Measurements from ENCODE around the gene LEP. TPM values are rescaled to one million over a fixed set of nuclear protein-coding genes. Genes with fewer than 3 reads are reported as not detected.
"Not testable (repeated sequence)": the region's sequence is repeated elsewhere in the genome, so short reads cannot be mapped to it uniquely, and the experiment has no call there.

LEP gene
- total RNA-seq, 1 donor from 2014 or later, result not detected

DNA sequence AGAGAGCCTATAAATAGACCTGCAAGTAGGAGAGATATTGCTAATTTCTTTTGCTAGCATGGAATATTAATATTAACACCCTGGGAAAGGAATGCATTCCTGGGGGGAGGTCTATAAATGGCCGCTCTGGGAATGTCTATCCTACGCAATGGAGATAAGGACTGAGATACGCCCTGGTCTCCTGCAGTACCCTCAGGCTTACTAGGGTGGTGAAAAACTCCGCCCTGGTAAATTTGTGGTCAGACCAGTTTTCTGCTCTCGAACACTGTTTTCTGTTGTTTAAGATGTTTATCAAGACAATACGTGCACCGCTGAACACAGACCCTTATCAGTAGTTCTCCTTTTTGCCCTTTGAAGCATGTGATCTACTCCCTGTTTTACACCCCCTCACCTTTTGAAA, 1.9 kb upstream of the LEP start:
- H3K9me3 Mint-ChIP-seq, result peaks cover 17% of the 10 kb centered on the region
- H3K27me3 Mint-ChIP-seq (ENCODE audit: low read depth); H3K36me3 Mint-ChIP-seq (ENCODE audit: low read depth); H3K4me3 Mint-ChIP-seq (ENCODE audit: low read depth); DNase-seq (ENCODE audit: low spot score); H3K27ac Mint-ChIP-seq; H3K4me1 Mint-ChIP-seq (ENCODE audit: low read depth); intact Hi-C loops (cut with micrococcal nuclease): not testable (repeated sequence)

DNA sequence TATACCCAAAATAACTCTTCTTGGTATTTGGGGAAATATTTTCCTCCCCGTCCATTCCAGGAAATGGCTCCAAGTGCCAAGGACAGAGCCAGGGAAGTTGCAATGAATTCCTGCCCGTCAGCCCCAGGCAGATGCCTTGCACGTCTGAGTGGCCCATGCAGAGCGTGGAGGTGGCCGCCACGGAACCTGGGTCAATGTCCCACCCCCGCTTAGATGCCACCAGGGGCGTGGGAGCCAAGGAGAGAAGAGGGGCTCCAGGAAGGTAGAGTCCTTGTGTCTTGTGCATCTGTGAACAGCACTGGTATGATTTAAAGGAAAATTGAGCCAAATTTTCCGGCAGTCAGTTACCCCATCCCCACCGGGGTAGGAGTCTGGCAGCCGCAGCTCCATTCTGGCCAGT, 1.6 kb downstream of the LEP start:
- no peaks in the 10 kb centered on the region for H3K4me1 Mint-ChIP-seq (ENCODE audit: low read depth)
- peaks cover 6% of the 10 kb centered on the region for H3K27me3 Mint-ChIP-seq (ENCODE audit: low read depth)
- H3K4me3 Mint-ChIP-seq (ENCODE audit: low read depth), result no peak overlapping the region
- H3K9me3 Mint-ChIP-seq, result peaks cover 17% of the 10 kb centered on the region
- intact Hi-C loops (cut with micrococcal nuclease), result no loop called here
- DNase-seq (ENCODE audit: low spot score), result no peak
- no peak overlapping the region for H3K27ac Mint-ChIP-seq
- peaks cover 7% of the 10 kb centered on the region for H3K36me3 Mint-ChIP-seq (ENCODE audit: low read depth)

DNA sequence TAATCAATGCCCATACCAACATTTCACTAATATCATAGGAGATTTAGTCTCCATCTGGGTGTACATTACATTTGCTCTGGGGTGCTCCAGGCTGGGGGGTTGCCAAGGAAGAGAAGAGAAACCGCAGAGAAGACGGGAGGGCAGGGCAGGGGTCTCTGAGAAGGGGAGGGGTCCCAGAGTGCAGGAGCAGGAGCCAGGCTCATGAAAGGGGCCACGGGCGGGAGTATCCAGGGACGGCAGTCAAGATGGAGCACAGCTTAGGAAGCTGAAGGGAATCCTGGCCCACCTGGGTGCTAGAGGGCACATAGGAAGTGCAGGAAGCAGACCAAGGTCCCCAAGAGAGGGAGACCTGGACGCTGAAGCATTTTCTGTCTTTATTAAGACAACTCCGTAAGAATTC, 2.2 kb downstream of the LEP start:
- peaks cover 13% of the 10 kb centered on the region for H3K9me3 Mint-ChIP-seq
- H3K27me3 Mint-ChIP-seq (ENCODE audit: low read depth), result peaks cover 6% of the 10 kb centered on the region
- no peaks in the 10 kb centered on the region for H3K4me1 Mint-ChIP-seq (ENCODE audit: low read depth)
- DNase-seq (ENCODE audit: low spot score), result no peak
- no peak overlapping the region for H3K27ac Mint-ChIP-seq
- peaks cover 3% of the 10 kb centered on the region for H3K36me3 Mint-ChIP-seq (ENCODE audit: low read depth)
- intact Hi-C loops (cut with micrococcal nuclease), result no loop called here
- no peak overlapping the region for H3K4me3 Mint-ChIP-seq (ENCODE audit: low read depth)

DNA sequence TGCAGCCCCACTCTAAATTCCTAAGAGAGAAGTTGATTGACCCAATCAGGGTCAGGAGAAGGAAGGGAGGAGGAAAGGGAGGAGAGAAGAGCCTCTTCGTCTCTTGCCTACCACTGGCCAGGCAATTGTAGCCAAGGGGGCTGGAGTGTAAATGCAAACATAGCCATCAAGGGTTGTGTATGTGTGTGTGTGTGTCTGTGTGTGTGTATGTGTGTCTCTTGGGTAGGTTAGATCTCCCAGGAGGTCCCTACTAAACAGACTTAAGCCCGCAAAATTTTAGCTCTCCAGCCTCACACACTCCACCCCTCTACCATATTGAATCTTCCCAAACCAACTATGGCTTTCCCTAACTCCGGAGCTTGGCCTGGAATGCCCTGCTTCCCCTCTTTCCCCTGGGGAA, 3.8 kb downstream of the LEP start:
- H3K9me3 Mint-ChIP-seq, result no peaks in the 10 kb centered on the region
- intact Hi-C loops (cut with micrococcal nuclease), result no loop called here
- H3K36me3 Mint-ChIP-seq (ENCODE audit: low read depth), result no peaks in the 10 kb centered on the region
- no peak overlapping the region for H3K4me3 Mint-ChIP-seq (ENCODE audit: low read depth)
- no peak for DNase-seq (ENCODE audit: low spot score)
- H3K27me3 Mint-ChIP-seq (ENCODE audit: low read depth), result peaks cover 9% of the 10 kb centered on the region
- no peak overlapping the region for H3K27ac Mint-ChIP-seq
- H3K4me1 Mint-ChIP-seq (ENCODE audit: low read depth), result no peaks in the 10 kb centered on the region

DNA sequence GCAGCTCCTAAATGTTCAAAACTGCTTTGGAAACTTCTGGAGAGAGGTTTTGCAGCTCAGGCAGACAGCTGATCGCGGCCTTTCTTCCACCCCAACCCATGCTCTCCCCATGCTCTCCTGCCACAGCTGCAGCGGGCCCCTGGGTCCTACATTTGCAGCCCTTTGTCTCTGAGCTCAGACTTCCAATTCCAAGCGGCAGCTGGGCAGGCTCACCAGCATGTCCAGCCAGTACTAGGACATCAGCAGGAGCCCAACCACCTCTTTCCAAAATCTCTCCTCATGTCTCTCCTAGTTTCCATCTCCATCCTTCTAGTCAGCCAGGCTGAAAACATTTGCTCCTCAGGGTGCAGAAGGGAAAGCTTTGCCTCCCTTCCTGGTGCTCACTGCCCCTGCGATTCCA, 6.0 kb downstream of the LEP start:
- no peaks in the 10 kb centered on the region for H3K9me3 Mint-ChIP-seq
- no peaks in the 10 kb centered on the region for H3K36me3 Mint-ChIP-seq (ENCODE audit: low read depth)
- H3K4me1 Mint-ChIP-seq (ENCODE audit: low read depth), result no peaks in the 10 kb centered on the region
- peaks cover 6% of the 10 kb centered on the region for H3K27me3 Mint-ChIP-seq (ENCODE audit: low read depth)
- no peak overlapping the region for H3K4me3 Mint-ChIP-seq (ENCODE audit: low read depth)
- DNase-seq (ENCODE audit: low spot score), result no peak
- intact Hi-C loops (cut with micrococcal nuclease), result no loop called here
- no peak overlapping the region for H3K27ac Mint-ChIP-seq

DNA sequence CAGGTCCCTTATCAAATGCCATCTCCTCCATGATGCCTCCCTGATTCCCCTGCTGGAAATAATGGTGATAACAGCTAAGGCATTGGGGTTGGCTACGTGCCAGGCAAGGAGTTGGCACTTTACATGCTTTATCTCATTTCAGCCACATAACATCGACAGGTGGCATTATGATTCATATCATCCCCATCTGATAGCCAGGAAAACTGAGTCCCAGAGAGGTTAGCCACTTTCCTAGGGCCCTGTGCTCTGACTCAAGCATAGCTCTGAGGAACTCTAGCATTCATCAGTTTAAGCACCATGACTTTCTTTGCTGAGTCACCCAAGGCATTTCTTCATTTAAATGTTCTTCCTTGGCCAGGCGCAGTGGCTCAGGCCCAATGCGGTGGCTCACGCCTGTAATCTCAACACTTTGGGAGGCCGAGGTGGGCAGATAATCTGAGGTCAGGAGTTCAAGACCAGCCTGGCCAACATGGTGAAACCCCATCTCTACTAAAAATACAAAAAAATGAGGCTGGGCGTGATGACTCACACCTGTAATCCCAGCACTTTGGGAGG, 6.6 kb downstream of the LEP start:
- Mint-ChIP-seq H3K4me1 (ENCODE audit: low read depth) (no peaks in the 10 kb centered on the region), H3K27me3 (ENCODE audit: low read depth) (peaks cover 4% of the 10 kb centered on the region), H3K36me3 (ENCODE audit: low read depth) (no peaks in the 10 kb centered on the region), H3K4me3 (ENCODE audit: low read depth) (no peak overlapping the region), H3K9me3 (no peaks in the 10 kb centered on the region), H3K27ac (no peak overlapping the region)
- no peak for DNase-seq (ENCODE audit: low spot score)
- intact Hi-C loops (cut with micrococcal nuclease), result no loop called here

DNA sequence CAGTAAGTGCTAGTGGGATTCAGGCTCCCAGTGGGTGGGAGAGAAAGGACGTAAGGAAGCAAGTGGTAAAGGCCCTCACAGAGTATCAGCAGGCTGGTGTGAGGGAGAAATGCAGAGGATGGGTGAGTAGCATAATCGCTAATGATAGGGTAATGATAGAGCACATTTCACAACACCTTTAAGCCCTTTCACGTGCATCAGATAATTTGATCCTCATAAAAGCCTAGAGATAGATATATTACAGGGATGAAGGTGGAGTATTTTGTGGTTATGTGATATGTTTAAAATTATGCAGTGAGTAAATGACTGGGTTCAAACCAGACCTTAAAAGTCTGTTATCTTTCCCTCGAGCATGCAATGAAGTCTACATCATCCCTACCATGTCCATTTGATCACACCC, 10.3 kb downstream of the LEP start:
- Mint-ChIP-seq H3K9me3 (no peaks in the 10 kb centered on the region), H3K27me3 (ENCODE audit: low read depth) (peaks cover 3% of the 10 kb centered on the region), H3K4me1 (ENCODE audit: low read depth) (no peaks in the 10 kb centered on the region), H3K36me3 (ENCODE audit: low read depth) (no peaks in the 10 kb centered on the region), H3K27ac (no peak overlapping the region), H3K4me3 (ENCODE audit: low read depth) (no peak overlapping the region)
- DNase-seq (ENCODE audit: low spot score), result no peak
- intact Hi-C loops (cut with micrococcal nuclease), result no loop called here

DNA sequence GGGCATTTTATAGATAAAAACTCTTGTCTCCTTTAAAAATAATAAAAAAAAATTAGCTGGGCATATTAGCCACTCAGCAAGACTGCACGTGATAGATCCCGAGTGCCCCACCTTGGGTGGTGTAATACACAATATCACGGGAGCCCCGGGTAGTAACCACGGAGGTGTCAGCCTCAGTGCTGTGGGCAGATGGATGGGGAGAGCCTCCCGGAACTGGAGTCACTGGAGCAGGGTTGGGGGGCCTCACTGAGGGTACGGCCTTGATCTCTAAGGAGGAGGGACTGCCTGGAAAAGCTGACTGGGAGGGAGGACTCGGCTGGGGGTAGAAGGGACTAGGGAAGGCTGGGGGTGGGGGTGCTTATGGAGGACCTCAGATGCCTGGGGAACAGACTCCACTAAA, 12.6 kb downstream of the LEP start:
- no peaks in the 10 kb centered on the region for H3K36me3 Mint-ChIP-seq (ENCODE audit: low read depth)
- peaks cover 6% of the 10 kb centered on the region for H3K27me3 Mint-ChIP-seq (ENCODE audit: low read depth)
- no peaks in the 10 kb centered on the region for H3K4me1 Mint-ChIP-seq (ENCODE audit: low read depth)
- H3K4me3 Mint-ChIP-seq (ENCODE audit: low read depth), result no peak overlapping the region
- DNase-seq (ENCODE audit: low spot score), result no peak
- no peak overlapping the region for H3K27ac Mint-ChIP-seq
- intact Hi-C loops (cut with micrococcal nuclease), result no loop called here
- no peaks in the 10 kb centered on the region for H3K9me3 Mint-ChIP-seq

DNA sequence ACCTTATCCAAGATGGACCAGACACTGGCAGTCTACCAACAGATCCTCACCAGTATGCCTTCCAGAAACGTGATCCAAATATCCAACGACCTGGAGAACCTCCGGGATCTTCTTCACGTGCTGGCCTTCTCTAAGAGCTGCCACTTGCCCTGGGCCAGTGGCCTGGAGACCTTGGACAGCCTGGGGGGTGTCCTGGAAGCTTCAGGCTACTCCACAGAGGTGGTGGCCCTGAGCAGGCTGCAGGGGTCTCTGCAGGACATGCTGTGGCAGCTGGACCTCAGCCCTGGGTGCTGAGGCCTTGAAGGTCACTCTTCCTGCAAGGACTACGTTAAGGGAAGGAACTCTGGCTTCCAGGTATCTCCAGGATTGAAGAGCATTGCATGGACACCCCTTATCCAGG, 13.4 kb downstream of the LEP start:
- peaks cover 4% of the 10 kb centered on the region for H3K27me3 Mint-ChIP-seq (ENCODE audit: low read depth)
- H3K27ac Mint-ChIP-seq, result no peak overlapping the region
- no peak for DNase-seq (ENCODE audit: low spot score)
- intact Hi-C loops (cut with micrococcal nuclease), result no loop called here
- H3K4me3 Mint-ChIP-seq (ENCODE audit: low read depth), result no peak overlapping the region
- H3K4me1 Mint-ChIP-seq (ENCODE audit: low read depth), result no peaks in the 10 kb centered on the region
- no peaks in the 10 kb centered on the region for H3K36me3 Mint-ChIP-seq (ENCODE audit: low read depth)
- no peaks in the 10 kb centered on the region for H3K9me3 Mint-ChIP-seq

DNA sequence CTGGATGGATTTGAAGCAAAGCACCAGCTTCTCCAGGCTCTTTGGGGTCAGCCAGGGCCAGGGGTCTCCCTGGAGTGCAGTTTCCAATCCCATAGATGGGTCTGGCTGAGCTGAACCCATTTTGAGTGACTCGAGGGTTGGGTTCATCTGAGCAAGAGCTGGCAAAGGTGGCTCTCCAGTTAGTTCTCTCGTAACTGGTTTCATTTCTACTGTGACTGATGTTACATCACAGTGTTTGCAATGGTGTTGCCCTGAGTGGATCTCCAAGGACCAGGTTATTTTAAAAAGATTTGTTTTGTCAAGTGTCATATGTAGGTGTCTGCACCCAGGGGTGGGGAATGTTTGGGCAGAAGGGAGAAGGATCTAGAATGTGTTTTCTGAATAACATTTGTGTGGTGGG, 14.2 kb downstream of the LEP start:
- Mint-ChIP-seq H3K36me3 (ENCODE audit: low read depth) (no peaks in the 10 kb centered on the region), H3K9me3 (no peaks in the 10 kb centered on the region), H3K4me3 (ENCODE audit: low read depth) (no peak overlapping the region), H3K27me3 (ENCODE audit: low read depth) (peaks cover 4% of the 10 kb centered on the region), H3K4me1 (ENCODE audit: low read depth) (no peaks in the 10 kb centered on the region), H3K27ac (no peak overlapping the region)
- intact Hi-C loops (cut with micrococcal nuclease), result no loop called here
- DNase-seq (ENCODE audit: low spot score), result no peak

DNA sequence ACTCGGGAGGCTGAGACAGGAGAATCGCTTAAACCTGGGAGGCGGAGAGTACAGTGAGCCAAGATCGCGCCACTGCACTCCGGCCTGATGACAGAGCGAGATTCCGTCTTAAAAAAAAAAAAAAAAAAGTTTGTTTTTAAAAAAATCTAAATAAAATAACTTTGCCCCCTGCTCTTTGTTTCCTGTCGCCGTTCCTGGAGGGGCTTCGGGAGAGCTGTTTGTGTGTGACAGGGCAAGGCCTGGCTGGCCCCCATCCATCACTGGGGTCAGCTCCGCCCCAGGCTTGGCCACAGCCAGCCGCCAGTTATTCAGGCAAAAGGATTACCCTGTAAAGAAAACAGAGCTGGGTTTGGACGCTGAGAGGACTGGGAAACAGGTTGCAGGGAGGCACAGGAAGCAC, 16.4 kb downstream of the LEP start:
- intact Hi-C loops (cut with micrococcal nuclease), result no loop called here
- Mint-ChIP-seq H3K4me3 (ENCODE audit: low read depth) (no peak overlapping the region), H3K4me1 (ENCODE audit: low read depth) (no peaks in the 10 kb centered on the region), H3K36me3 (ENCODE audit: low read depth) (no peaks in the 10 kb centered on the region), H3K27me3 (ENCODE audit: low read depth) (peaks cover 4% of the 10 kb centered on the region), H3K27ac (no peak overlapping the region), H3K9me3 (no peaks in the 10 kb centered on the region)
- DNase-seq (ENCODE audit: low spot score), result no peak

DNA sequence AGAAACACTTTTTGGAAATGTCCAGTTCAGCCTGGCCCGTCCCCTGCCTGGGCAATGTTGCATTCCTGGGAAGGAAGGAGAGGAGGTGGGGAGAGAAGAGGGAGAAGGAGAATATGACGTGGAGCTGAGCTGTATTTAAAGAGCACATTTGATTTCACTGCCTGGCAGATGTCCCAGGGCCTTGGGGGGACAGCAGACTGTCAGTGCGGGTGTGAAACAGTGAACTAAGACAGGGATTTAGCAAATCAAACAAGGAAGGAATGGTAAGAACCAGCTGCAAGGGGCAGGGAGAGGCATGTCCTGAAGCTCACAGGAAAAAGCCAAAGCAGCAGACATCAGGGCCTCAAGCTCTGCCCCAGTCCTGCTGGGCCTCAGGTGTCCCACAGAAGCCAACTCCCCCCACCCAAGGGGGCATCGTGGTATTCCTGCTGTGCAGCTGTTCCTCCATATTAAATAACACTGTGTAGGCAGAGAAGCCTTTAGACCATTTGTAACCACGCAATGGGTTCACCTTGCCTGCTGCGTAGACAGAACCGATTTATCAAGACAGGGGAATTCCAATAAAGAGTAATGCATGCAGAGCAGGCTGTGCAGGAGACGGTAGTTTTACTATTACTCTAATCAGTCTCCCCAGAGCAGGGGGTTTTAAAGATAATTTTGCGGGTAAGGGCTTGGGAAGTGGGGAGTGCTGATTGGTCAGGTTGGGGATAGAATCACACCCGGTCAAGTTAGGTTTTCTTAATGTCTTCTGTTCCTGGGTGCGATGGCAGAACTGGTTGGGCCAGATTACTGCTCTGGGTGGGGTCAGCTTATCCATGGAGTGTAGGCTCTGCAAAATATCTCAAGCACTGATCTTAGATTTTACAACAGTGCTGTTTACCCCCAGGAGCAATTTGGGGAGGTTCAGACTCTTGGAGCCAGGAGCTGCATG, 18.3 kb downstream of the LEP start:
- H3K4me3 Mint-ChIP-seq (ENCODE audit: low read depth), result no peak overlapping the region
- no peaks in the 10 kb centered on the region for H3K36me3 Mint-ChIP-seq (ENCODE audit: low read depth)
- H3K9me3 Mint-ChIP-seq, result no peaks in the 10 kb centered on the region

DNA sequence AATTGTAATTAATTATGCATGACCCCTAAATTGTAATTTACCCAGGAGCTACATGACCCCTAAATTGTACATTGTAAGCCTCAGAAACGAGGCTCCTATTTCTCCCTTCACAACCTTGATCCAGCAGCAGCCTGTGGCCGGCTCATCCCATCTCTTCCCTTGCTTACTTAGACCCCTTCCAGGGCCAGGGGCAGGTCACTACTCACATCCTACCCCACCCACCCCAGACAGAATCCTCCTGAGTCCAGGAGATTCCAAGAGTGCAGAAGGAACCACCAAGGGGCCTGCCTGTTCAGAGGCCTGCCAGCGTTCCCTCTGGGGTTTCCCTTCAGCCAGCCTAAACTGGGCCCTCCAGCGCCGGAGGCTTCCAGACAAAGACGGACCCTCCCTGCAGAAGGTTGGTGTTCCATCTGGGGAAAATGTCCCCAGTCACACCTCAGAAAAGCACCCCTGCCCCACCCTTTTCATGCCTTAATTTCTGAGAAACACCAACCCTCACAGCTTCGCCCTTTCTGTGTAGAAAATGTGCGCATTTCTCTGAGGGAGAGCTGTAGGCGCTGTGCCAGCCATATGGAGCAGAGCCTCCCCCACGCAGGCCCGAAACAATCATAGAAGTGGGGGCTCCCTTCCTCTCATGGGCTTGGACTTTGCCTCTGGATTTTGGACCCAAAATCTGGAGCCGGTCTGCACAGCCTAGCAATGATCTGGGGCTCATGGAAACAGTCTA, 19.2 kb downstream of the LEP start:
- no peaks in the 10 kb centered on the region for H3K4me1 Mint-ChIP-seq (ENCODE audit: low read depth)
- H3K27me3 Mint-ChIP-seq (ENCODE audit: low read depth), result peaks cover 4% of the 10 kb centered on the region
- no peak overlapping the region for H3K4me3 Mint-ChIP-seq (ENCODE audit: low read depth)
- no peak for DNase-seq (ENCODE audit: low spot score)
- no peaks in the 10 kb centered on the region for H3K36me3 Mint-ChIP-seq (ENCODE audit: low read depth)
- intact Hi-C loops (cut with micrococcal nuclease), result no loop called here
- H3K9me3 Mint-ChIP-seq, result no peaks in the 10 kb centered on the region
- H3K27ac Mint-ChIP-seq, result no peak overlapping the region

More for the DNA sequence above, 18.3 kb downstream of the LEP start:
- Mint-ChIP-seq H3K27me3 (ENCODE audit: low read depth) (peaks cover 4% of the 10 kb centered on the region), H3K4me1 (ENCODE audit: low read depth) (no peaks in the 10 kb centered on the region), H3K27ac (no peak overlapping the region)
- DNase-seq (ENCODE audit: low spot score), result no peak
- intact Hi-C loops (cut with micrococcal nuclease), result no loop called here

Measured in activated T-helper 2 cell treated with anti-CD3 and anti-CD28 coated beads, Interferon-gamma antibody, Interleukin-2, Interleukin-4, amounts not matched to agents 10 μg/mL and 5 μg/mL and 100 μg/mL, durations not matched to agents 14 hours and 24 hours and 36 hours (primary cell).